H1 (cell line): Measurements from ENCODE around the gene ZNF155. TPM values are rescaled to one million over a fixed set of nuclear protein-coding genes. Genes with fewer than 3 reads are reported as not detected.

Experiments
- CEBPB ChIP-seq: IDR thresholded peaks from 2 replicates; pipeline ENCODE4 v1.6.1; 2012; ENCODE audit warnings: low read depth, low read length
- GABPA ChIP-seq: IDR thresholded peaks from 2 replicates; pipeline ENCODE4 v1.6.1; 2011; ENCODE audit warnings: mild to moderate bottlenecking, low read length, moderate library complexity, borderline replicate concordance; ENCODE audit not compliant: insufficient read depth
- NANOG ChIP-seq: IDR thresholded peaks from 2 replicates; pipeline ENCODE4 v1.6.1; 2011; ENCODE audit warnings: low read length, low read depth, mild to moderate bottlenecking, inconsistent platforms; ENCODE audit not compliant: insufficient read depth, poor library complexity, severe bottlenecking
- NRF1 ChIP-seq: IDR thresholded peaks from 2 replicates; pipeline ENCODE4 v1.6.1; 2011; ENCODE audit warnings: mild to moderate bottlenecking, low read depth, low read length, improper control_type of control experiment
- PHF8 ChIP-seq: fragments of 200-600 bp; sonication (generic); conservative IDR thresholded peaks from 2 replicates; pipeline ENCODE4 v1.7.1; 2012; ENCODE audit warnings: low read depth, mild to moderate bottlenecking, inconsistent platforms, low read length, moderate library complexity
- SIN3A ChIP-seq, 2 experiments: IDR thresholded peaks in 1 of 2; conservative IDR thresholded peaks in 1 of 2; 2 replicates each; pipeline ENCODE4 v1.6.1; 2011 to 2012; ENCODE audit warnings: low read length in 2 of 2, improper control_type of control experiment in 1 of 2, low read depth in 1 of 2, mild to moderate bottlenecking in 1 of 2
- TCF12 ChIP-seq: IDR thresholded peaks from 2 replicates; pipeline ENCODE4 v1.6.1; 2011; ENCODE audit warnings: low read depth, mild to moderate bottlenecking, low read length
- polyA plus RNA-seq, 7 experiments: library from polyadenylated mRNA; depleted of rRNA in 3 of 7; stranded (reverse) in 5 of 7; unstranded in 2 of 7; fragments of >200 nt in 5 of 7; fragments of 200-250 nt in 2 of 7; gene quantifications; 1 replicate in 5 of 7; 2 replicates in 1 of 7; 4 replicates in 1 of 7; pipeline versions ENCODE4 v1.2.1 to v1.2.3, GENCODE V29; 2011 to 2013; ENCODE audit warnings: missing spikeins in 2 of 7, mixed read lengths in 2 of 7
- total RNA-seq: library from RNA; stranded (reverse); fragmentation: NEBNext Ultra II Directional; extraction: Animal tissue kit (Norgen Biotek cat#: 25700); gene quantifications from 2 replicates; pipeline ENCODE4 v1.2.1, GENCODE V29; 2021
- TF ChIP-seq, protein P1 (sequence below): IDR thresholded peaks from 2 replicates; pipeline ENCODE4 v1.6.1; 2011; ENCODE audit warnings: low read depth, mild to moderate bottlenecking, low read length; ENCODE audit not compliant: insufficient read depth

ZNF155 gene
- total and polyA plus RNA-seq, 2 of the 8 experiments (the other 6 are each of a cell fraction or from before 2014, with no cell fraction given), result 3.1 to 9.0 TPM

DNA sequence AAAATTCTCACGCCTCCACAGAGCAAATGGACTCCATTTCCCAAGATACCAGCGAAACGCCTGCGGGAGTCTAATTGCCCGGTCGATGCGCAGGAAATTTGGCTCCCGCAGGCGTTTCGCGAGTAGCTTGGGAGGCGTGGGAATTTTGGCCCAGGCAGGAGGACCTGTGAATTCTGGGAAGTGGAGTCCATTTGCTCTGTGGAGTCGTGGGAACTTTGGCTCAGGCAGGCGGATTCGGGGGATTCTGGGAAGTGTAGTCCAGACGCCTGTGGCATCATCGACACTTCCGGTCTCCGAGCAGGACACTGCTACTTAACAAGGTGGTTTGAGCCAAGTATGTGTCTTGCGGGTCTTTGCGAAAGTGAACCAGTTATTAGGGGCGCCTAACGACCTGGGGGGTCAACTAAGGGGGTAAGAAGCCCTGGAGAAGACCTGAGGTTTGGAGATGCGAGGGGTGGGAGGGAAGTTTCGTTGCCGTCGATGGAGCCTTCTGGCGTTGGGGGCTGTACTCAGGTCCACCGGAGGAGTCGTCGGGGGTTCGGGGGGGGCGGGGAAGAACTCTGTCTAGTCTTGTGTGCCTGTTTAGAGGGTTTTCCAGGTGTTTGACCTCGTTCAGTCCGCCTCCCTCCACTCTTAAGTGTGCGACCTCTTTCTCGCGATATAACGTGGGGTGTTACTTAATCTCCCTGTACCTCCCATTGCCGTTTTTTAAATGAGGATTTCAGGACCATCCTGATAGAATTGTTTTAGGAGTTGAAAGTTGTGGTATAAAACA, at the start of gene ZNF155 (continued):
- TF ChIP-seq GABPA (peak; percentile 83; the same call in 1 of the 2 replicates), NANOG (peak; percentile 27), CEBPB (0 out of 2 replicates have a peak, but pooled peaks have one; percentile 1), SIN3A (conservative IDR thresholded peaks at IDR 0.05 in 1 of 2, IDR thresholded peaks at IDR 0.05 in 1 of 2; ENCODE audit: low read depth in 1 of 2, low read length in 2 of 2) (0 out of 4 replicates have a peak, but pooled peaks of 1 of the 2 experiments have one; percentile 20), NRF1 (no peak), TCF12 (no peak), PHF8 (peak; percentile 56)
- TF ChIP-seq, protein P1, sequence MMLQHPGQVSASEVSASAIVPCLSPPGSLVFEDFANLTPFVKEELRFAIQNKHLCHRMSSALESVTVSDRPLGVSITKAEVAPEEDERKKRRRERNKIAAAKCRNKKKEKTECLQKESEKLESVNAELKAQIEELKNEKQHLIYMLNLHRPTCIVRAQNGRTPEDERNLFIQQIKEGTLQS, result 0 out of 2 replicates have a peak, but pooled peaks have one; percentile 40
